ENCODE measurements around the gene FBXO45. TPM values are rescaled to one million over a fixed set of nuclear protein-coding genes. Genes with fewer than 3 reads are reported as not detected.
"Not testable (repeated sequence)": the region's sequence is repeated elsewhere in the genome, so short reads cannot be mapped to it uniquely, and the experiment has no call there.

Gene FBXO45
- total RNA-seq, 1 donor from 2014 or later = 11.3 TPM

DNA sequence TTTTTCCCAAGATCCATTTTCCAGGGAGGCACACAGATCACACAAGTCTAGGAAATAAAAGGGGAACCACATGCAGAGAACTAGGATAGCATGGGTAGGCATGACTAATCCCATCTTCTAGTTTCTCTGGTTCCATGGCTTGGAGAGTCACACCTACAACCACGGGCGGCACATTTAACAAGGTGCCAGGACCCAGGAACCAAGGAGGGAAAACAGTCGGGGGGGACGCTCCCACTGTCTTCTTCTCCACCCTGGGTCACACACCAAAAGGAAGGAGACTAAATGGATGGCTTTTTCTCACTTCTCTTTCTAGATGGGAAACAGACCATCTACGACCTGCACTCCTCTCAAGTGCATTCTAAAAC is 48.8 kb upstream of the FBXO45 start:
- FAIRE-seq = no peak
- Mint-ChIP-seq H3K27ac (ENCODE audit: unreplicated experiment) (no peak overlapping the region), H3K9me3 (ENCODE audit: unreplicated experiment) (peaks cover 25% of the 10 kb centered on the region)

DNA sequence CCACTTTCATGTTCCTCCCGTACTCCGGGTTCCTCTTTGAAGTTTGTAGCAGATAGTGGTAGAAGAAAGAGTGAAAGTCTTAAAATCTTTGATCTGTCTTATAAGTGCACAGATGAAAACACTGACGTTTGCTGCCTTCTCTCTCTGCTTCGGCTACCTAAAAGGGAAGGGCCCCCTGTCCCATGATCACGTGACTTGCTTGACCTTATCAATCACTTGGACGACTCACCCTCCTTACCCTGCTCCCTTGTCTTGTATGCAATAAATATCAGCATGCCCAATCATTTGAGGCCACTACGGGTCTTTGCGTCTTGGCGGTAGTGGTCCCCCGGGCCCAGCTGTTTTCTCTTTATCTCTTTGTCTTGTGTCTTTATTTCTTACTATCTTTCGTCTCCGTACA is 47.2 kb upstream of the FBXO45 start:
- not testable (repeated sequence) for H3K4me1 Mint-ChIP-seq (ENCODE audit: low read depth, unreplicated experiment); FAIRE-seq; H3K4me3 Mint-ChIP-seq (ENCODE audit: unreplicated experiment); H3K36me3 Mint-ChIP-seq (ENCODE audit: low read depth, unreplicated experiment); H3K27me3 ChIP-seq (ENCODE audit: insufficient read depth, low read length); H3K27me3 Mint-ChIP-seq (ENCODE audit: low read depth, unreplicated experiment); H3K27ac Mint-ChIP-seq (ENCODE audit: unreplicated experiment); H3K79me2 ChIP-seq (ENCODE audit: insufficient read depth, low read length); H3K9ac ChIP-seq (ENCODE audit: low read length); H3K27ac ChIP-seq (ENCODE audit: low read depth, low read length); DNase-seq (ENCODE audit: low read depth); H3K4me2 ChIP-seq (ENCODE audit: low read length); H2AFZ ChIP-seq (ENCODE audit: low read depth, low read length); H3K36me3 ChIP-seq (ENCODE audit: insufficient read depth, low read length); H3K4me3 ChIP-seq (ENCODE audit: insufficient read depth, low read depth, low read length); H4K20me1 ChIP-seq (ENCODE audit: insufficient read depth, low read length); H3K4me1 ChIP-seq (ENCODE audit: insufficient read depth, low read length)
- H3K9me3 Mint-ChIP-seq (ENCODE audit: unreplicated experiment) = peaks cover 30% of the 10 kb centered on the region
- H3K9me3 ChIP-seq (ENCODE audit: insufficient read depth, low read depth, low read length) = peaks cover 27% of the 10 kb centered on the region

More for the DNA sequence above, 48.8 kb upstream of the FBXO45 start:
- H3K27me3 ChIP-seq (ENCODE audit: insufficient read depth, low read length) = no peaks in the 10 kb centered on the region
- no peak overlapping the region for H3K4me3 Mint-ChIP-seq (ENCODE audit: unreplicated experiment)
- H3K27me3 Mint-ChIP-seq (ENCODE audit: low read depth, unreplicated experiment) = no peaks in the 10 kb centered on the region
- peaks cover 3% of the 10 kb centered on the region for H3K36me3 Mint-ChIP-seq (ENCODE audit: low read depth, unreplicated experiment)
- no peak overlapping the region for H3K9ac ChIP-seq (ENCODE audit: low read length)
- no peak overlapping the region for H3K4me2 ChIP-seq (ENCODE audit: low read length)
- no peaks in the 10 kb centered on the region for H3K36me3 ChIP-seq (ENCODE audit: insufficient read depth, low read length)
- no peak overlapping the region for H2AFZ ChIP-seq (ENCODE audit: low read depth, low read length)
- H3K4me3 ChIP-seq (ENCODE audit: insufficient read depth, low read depth, low read length) = no peak overlapping the region
- DNase-seq (ENCODE audit: low read depth) = no peak
- no peaks in the 10 kb centered on the region for H3K4me1 ChIP-seq (ENCODE audit: insufficient read depth, low read length)
- H3K9me3 ChIP-seq (ENCODE audit: insufficient read depth, low read depth, low read length) = peaks cover 27% of the 10 kb centered on the region
- no peaks in the 10 kb centered on the region for H4K20me1 ChIP-seq (ENCODE audit: insufficient read depth, low read length)
- H3K79me2 ChIP-seq (ENCODE audit: insufficient read depth, low read length) = no peaks in the 10 kb centered on the region
- no peak overlapping the region for H3K27ac ChIP-seq (ENCODE audit: low read depth, low read length)
- TF ChIP-seq EZH2 (IDR thresholded peaks at IDR 0.05; ENCODE audit: insufficient read depth, low read length) = no peak
- no peaks in the 10 kb centered on the region for H3K4me1 Mint-ChIP-seq (ENCODE audit: low read depth, unreplicated experiment)

DNA sequence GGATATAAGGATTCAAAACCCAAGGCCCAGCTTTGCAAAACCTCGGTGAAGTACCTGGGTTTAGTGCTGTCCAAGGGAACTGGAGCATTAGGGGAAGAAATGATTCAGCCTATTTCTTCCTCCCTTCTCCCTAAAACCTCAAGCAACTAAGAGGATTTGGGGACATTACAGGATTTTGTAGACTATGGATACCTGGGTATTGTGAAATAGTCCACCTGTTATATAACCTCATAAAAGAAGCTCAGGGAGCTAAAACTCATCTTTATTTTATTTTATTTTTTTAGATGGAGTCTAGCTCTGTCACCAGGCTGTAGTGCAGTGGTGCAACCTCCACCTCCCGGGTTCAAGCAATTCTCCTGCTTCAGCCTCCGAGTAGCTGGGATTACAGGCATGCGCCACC is 44.6 kb upstream of the FBXO45 start:
- no peaks in the 10 kb centered on the region for H3K36me3 ChIP-seq (ENCODE audit: insufficient read depth, low read length)
- no peak for DNase-seq (ENCODE audit: low read depth)
- H3K27ac ChIP-seq (ENCODE audit: low read depth, low read length) = no peak overlapping the region
- H3K79me2 ChIP-seq (ENCODE audit: insufficient read depth, low read length) = no peaks in the 10 kb centered on the region
- H3K4me3 ChIP-seq (ENCODE audit: insufficient read depth, low read depth, low read length) = no peak overlapping the region
- Mint-ChIP-seq H3K27ac (ENCODE audit: unreplicated experiment) (no peak overlapping the region), H3K9me3 (ENCODE audit: unreplicated experiment) (peaks cover 25% of the 10 kb centered on the region), H3K27me3 (ENCODE audit: low read depth, unreplicated experiment) (no peaks in the 10 kb centered on the region), H3K4me3 (ENCODE audit: unreplicated experiment) (no peak overlapping the region), H3K36me3 (ENCODE audit: low read depth, unreplicated experiment) (peaks cover 3% of the 10 kb centered on the region), H3K4me1 (ENCODE audit: low read depth, unreplicated experiment) (peaks cover 4% of the 10 kb centered on the region)
- H2AFZ ChIP-seq (ENCODE audit: low read depth, low read length) = no peak overlapping the region
- TF ChIP-seq EZH2 (IDR thresholded peaks at IDR 0.05; ENCODE audit: insufficient read depth, low read length) = no peak
- TF ChIP-seq, protein P1, sequence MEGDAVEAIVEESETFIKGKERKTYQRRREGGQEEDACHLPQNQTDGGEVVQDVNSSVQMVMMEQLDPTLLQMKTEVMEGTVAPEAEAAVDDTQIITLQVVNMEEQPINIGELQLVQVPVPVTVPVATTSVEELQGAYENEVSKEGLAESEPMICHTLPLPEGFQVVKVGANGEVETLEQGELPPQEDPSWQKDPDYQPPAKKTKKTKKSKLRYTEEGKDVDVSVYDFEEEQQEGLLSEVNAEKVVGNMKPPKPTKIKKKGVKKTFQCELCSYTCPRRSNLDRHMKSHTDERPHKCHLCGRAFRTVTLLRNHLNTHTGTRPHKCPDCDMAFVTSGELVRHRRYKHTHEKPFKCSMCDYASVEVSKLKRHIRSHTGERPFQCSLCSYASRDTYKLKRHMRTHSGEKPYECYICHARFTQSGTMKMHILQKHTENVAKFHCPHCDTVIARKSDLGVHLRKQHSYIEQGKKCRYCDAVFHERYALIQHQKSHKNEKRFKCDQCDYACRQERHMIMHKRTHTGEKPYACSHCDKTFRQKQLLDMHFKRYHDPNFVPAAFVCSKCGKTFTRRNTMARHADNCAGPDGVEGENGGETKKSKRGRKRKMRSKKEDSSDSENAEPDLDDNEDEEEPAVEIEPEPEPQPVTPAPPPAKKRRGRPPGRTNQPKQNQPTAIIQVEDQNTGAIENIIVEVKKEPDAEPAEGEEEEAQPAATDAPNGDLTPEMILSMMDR (IDR thresholded peaks at IDR 0.05; ENCODE audit: insufficient read depth, low read depth, low read length) = no peak
- no peak overlapping the region for H3K4me2 ChIP-seq (ENCODE audit: low read length)
- H3K27me3 ChIP-seq (ENCODE audit: insufficient read depth, low read length) = no peaks in the 10 kb centered on the region
- H3K9me3 ChIP-seq (ENCODE audit: insufficient read depth, low read depth, low read length) = peaks cover 16% of the 10 kb centered on the region
- H3K9ac ChIP-seq (ENCODE audit: low read length) = no peak overlapping the region
- H3K4me1 ChIP-seq (ENCODE audit: insufficient read depth, low read length) = peaks cover 3% of the 10 kb centered on the region
- H4K20me1 ChIP-seq (ENCODE audit: insufficient read depth, low read length) = no peaks in the 10 kb centered on the region
- FAIRE-seq = no peak

DNA sequence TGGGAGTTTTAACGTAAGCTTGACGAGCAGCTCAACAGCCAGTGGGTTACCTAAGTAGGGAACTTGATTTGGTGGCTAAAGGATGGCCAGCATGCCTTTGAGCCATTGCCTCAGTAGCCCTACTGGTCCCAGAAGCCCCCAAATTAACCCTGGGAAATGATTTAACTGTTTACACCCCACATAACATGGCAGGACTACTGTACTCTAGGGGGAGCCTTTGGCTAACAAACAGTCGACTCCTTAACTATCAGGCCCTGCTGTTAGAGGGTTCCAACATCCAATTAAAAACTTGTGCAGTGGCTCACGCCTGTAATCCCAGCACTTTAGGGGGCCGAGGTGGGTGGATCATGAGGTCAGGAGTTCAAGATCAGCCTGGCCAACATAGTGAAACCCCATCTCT is 43.9 kb upstream of the FBXO45 start:
- H3K4me1 ChIP-seq (ENCODE audit: insufficient read depth, low read length) = peaks cover 3% of the 10 kb centered on the region
- FAIRE-seq = no peak
- H3K27me3 ChIP-seq (ENCODE audit: insufficient read depth, low read length) = no peaks in the 10 kb centered on the region
- DNase-seq (ENCODE audit: low read depth) = no peak
- H3K27me3 Mint-ChIP-seq (ENCODE audit: low read depth, unreplicated experiment) = no peaks in the 10 kb centered on the region
- peaks cover 3% of the 10 kb centered on the region for H3K36me3 Mint-ChIP-seq (ENCODE audit: low read depth, unreplicated experiment)
- no peak overlapping the region for H3K4me3 ChIP-seq (ENCODE audit: insufficient read depth, low read depth, low read length)
- H3K27ac Mint-ChIP-seq (ENCODE audit: unreplicated experiment) = no peak overlapping the region
- TF ChIP-seq, protein P1 (IDR thresholded peaks at IDR 0.05; ENCODE audit: insufficient read depth, low read depth, low read length) = no peak
- TF ChIP-seq EZH2 (IDR thresholded peaks at IDR 0.05; ENCODE audit: insufficient read depth, low read length) = no peak
- H3K4me2 ChIP-seq (ENCODE audit: low read length) = no peak overlapping the region
- no peaks in the 10 kb centered on the region for H3K79me2 ChIP-seq (ENCODE audit: insufficient read depth, low read length)
- H4K20me1 ChIP-seq (ENCODE audit: insufficient read depth, low read length) = no peaks in the 10 kb centered on the region
- H3K9ac ChIP-seq (ENCODE audit: low read length) = no peak overlapping the region
- H2AFZ ChIP-seq (ENCODE audit: low read depth, low read length) = no peak overlapping the region
- H3K4me1 Mint-ChIP-seq (ENCODE audit: low read depth, unreplicated experiment) = peaks cover 4% of the 10 kb centered on the region
- H3K9me3 Mint-ChIP-seq (ENCODE audit: unreplicated experiment) = peaks cover 20% of the 10 kb centered on the region
- no peaks in the 10 kb centered on the region for H3K36me3 ChIP-seq (ENCODE audit: insufficient read depth, low read length)
- H3K4me3 Mint-ChIP-seq (ENCODE audit: unreplicated experiment) = no peak overlapping the region
- H3K27ac ChIP-seq (ENCODE audit: low read depth, low read length) = no peak overlapping the region
- H3K9me3 ChIP-seq (ENCODE audit: insufficient read depth, low read depth, low read length) = peaks cover 10% of the 10 kb centered on the region
